ENCODE measurements around the gene APOBEC3G. TPM values are rescaled to one million over a fixed set of nuclear protein-coding genes. Genes with fewer than 3 reads are reported as not detected.

The APOBEC3G gene
- total RNA-seq, 4 donors from 2014 or later: 4.1 to 7.9 (median 5.5) TPM

DNA sequence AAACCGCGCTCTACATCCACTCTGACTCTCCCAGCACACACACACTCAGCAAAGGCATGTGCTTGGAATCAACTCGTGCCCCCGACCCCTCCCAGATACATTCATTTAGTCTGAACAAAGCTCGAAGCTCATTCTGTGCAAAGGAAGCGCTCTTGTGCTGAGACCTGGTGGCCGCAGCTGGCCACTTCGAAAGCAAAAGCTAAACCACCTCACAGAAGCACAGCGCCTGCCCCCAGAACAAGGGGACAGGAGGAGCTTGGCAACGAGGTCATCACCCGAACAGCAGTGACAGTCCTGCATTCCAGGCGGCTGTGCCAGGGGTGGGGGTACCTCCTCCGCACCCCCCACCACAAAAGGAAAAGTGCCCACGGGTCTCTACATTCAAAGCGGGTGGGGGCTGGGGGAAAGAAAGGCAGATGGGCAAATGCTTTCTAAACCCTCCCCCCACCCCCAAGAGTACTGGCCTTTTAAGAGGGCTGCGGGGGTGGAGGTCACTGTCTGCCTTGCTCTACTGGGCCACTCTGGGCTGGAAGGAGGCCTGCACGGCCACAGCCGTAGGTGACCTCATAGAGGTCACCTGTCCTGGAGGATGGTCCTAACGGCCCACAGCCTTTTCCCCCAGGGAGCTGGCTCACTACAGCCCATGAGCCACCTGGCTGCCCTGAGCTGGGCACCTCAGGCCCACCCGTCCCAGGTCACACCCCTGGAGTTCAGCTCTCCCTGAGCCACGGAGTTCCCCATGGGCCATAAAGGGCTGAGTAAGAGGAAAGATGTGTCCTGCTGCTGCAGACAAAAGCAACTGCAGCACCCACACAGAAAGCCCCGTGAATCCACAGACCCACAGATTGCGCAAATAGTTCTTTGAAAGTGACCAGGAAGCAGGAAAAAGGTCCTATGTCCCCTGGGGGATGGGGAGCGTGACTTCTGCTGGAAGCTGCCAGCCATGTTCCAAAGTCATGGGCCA lies 54.1 kb downstream of the APOBEC3G start:
- intact Hi-C loops (cut with DNase I): no loop called here
- no peaks in the 10 kb centered on the region for H3K9me3 ChIP-seq
- no peak for DNase-seq (ENCODE audit: extremely low spot score)
- peak overlapping the region in 3 of 4 donors; percentile 38 to 44 (median 40) for H3K27ac ChIP-seq (replicated peaks in 1 of 4)
- peaks cover 16 to 52% (median 40%) of the 10 kb centered on the region in 4 donors for H3K4me1 ChIP-seq
- peaks cover 21 to 58% (median 28%) of the 10 kb centered on the region in 4 donors for H3K36me3 ChIP-seq
- WGBS: 51% methylated on average over 16 of the region's 24 CpGs
- H3K4me3 ChIP-seq: no peak overlapping the region
- no peaks in the 10 kb centered on the region for H3K27me3 ChIP-seq
- TF ChIP-seq, protein P1, sequence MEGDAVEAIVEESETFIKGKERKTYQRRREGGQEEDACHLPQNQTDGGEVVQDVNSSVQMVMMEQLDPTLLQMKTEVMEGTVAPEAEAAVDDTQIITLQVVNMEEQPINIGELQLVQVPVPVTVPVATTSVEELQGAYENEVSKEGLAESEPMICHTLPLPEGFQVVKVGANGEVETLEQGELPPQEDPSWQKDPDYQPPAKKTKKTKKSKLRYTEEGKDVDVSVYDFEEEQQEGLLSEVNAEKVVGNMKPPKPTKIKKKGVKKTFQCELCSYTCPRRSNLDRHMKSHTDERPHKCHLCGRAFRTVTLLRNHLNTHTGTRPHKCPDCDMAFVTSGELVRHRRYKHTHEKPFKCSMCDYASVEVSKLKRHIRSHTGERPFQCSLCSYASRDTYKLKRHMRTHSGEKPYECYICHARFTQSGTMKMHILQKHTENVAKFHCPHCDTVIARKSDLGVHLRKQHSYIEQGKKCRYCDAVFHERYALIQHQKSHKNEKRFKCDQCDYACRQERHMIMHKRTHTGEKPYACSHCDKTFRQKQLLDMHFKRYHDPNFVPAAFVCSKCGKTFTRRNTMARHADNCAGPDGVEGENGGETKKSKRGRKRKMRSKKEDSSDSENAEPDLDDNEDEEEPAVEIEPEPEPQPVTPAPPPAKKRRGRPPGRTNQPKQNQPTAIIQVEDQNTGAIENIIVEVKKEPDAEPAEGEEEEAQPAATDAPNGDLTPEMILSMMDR (IDR thresholded peaks at IDR 0.05): no peak
- TF ChIP-seq POLR2A (IDR thresholded peaks at IDR 0.05; ENCODE audit: low read depth): no peak
- TF ChIP-seq POLR2AphosphoS5 (IDR thresholded peaks at IDR 0.05): no peak
- TF ChIP-seq EP300 (IDR thresholded peaks at IDR 0.05): no peak

DNA sequence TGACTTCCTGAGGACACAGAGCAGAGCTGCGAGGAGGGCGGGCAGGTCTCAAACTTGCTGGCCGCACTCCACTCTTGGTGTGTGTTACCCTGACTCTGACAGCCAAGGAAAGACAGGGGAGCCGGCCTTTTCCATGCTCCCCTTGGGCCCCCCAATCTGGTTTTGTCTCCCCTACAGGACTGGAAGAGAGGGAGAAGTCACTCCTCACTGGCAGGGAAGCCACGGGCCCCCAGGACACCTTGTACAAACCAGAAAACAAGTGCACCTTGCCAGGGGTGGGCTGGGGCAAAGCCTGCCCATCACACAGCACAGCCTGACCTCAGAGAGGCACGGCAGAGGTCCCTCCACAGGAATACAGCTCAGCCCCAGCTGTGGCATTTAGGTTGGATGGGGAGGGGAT lies 55.2 kb downstream of the APOBEC3G start:
- H3K9me3 ChIP-seq: no peaks in the 10 kb centered on the region
- DNase-seq (ENCODE audit: extremely low spot score): no peak
- H3K4me1 ChIP-seq: peaks cover 16 to 52% (median 40%) of the 10 kb centered on the region in 4 donors
- no peaks in the 10 kb centered on the region for H3K27me3 ChIP-seq
- intact Hi-C loops (cut with DNase I): no loop called here
- peaks cover 21 to 68% (median 28%) of the 10 kb centered on the region in 4 donors for H3K36me3 ChIP-seq
- H3K27ac ChIP-seq (replicated peaks in 1 of 4): no peak overlapping the region
- no peak overlapping the region for H3K4me3 ChIP-seq
- 81% methylated on average over 5 of the region's 6 CpGs for WGBS
- TF ChIP-seq, protein P1 (IDR thresholded peaks at IDR 0.05): no peak
- TF ChIP-seq EP300 (IDR thresholded peaks at IDR 0.05) (no peak), POLR2A (IDR thresholded peaks at IDR 0.05; ENCODE audit: low read depth) (no peak), POLR2AphosphoS5 (IDR thresholded peaks at IDR 0.05) (no peak)

DNA sequence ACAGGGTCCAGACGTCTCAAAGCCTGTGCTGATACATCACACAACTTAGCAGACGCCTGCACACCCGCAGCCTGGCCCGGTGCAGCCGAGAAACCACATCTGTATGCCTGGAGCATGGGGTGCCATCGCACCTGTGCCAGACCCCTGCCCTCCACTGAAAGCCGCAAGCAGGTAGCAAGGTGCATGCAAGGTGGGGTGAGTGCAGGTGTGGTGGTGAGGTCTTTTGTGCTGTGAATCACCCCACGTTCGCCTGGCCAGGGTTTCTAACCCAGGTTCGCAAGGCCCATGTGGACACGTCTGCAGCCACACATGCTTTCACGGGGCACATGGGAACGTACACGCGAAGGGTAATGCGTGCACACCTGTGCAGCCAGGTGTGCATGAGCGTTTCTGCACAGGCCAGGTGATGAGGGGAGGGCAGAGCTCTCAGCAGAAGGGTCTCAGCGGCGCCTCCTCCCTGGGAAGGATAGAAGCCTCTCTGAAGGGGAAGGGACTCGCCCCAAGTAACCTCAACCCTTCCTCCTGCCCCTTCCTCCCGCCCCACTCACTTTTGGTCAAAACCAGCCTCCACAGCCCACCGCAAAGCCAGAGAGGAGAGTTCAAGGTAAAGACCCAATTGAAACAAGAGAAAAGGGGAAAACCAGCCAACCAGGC lies 55.9 kb downstream of the APOBEC3G start:
- H3K36me3 ChIP-seq: peaks cover 21 to 75% (median 29%) of the 10 kb centered on the region in 4 donors
- peaks cover 16 to 52% (median 40%) of the 10 kb centered on the region in 4 donors for H3K4me1 ChIP-seq
- WGBS: 87% methylated on average over 17 of the region's 22 CpGs
- intact Hi-C loops (cut with DNase I): no loop called here
- H3K27ac ChIP-seq (replicated peaks in 1 of 4): no peak overlapping the region
- H3K27me3 ChIP-seq: no peaks in the 10 kb centered on the region
- H3K9me3 ChIP-seq: no peaks in the 10 kb centered on the region
- DNase-seq (ENCODE audit: extremely low spot score): no peak
- H3K4me3 ChIP-seq: no peak overlapping the region
- TF ChIP-seq POLR2A (IDR thresholded peaks at IDR 0.05; ENCODE audit: low read depth): no peak
- no peak for TF ChIP-seq POLR2AphosphoS5 (IDR thresholded peaks at IDR 0.05)
- TF ChIP-seq EP300 (IDR thresholded peaks at IDR 0.05): no peak
- TF ChIP-seq, protein P1 (IDR thresholded peaks at IDR 0.05): no peak

DNA sequence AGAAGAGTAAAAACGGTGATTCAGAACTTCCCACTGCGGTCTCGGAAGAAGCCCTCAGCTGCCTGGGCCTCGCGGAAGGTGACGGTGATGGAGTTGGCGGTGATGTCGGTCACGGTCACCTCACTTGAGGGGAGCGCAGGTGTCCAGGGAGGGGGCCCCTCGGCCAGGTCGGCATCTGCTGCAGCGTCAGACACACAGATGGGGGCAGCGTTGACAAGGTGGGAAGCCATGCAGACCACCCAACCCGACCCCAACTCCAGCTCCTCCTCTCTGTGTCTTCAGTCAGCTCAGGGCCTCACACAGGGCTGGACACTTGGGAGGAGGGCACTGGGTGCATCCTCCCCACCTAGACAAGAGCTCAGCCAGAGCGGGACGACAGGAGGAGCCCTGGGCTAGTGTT lies 56.8 kb downstream of the APOBEC3G start:
- DNase-seq (ENCODE audit: extremely low spot score): no peak
- Histone ChIP-seq H3K4me1 (peaks cover 16 to 52% (median 40%) of the 10 kb centered on the region in 4 donors), H3K36me3 (peaks cover 26 to 77% (median 37%) of the 10 kb centered on the region in 4 donors), H3K27me3 (no peaks in the 10 kb centered on the region), H3K9me3 (no peaks in the 10 kb centered on the region), H3K4me3 (no peak overlapping the region), H3K27ac (replicated peaks in 1 of 4) (no peak overlapping the region)
- TF ChIP-seq, protein P1 (IDR thresholded peaks at IDR 0.05): no peak
- no peak for TF ChIP-seq EP300 (IDR thresholded peaks at IDR 0.05)
- TF ChIP-seq POLR2AphosphoS5 (IDR thresholded peaks at IDR 0.05): no peak
- no peak for TF ChIP-seq POLR2A (IDR thresholded peaks at IDR 0.05; ENCODE audit: low read depth)
- intact Hi-C loops (cut with DNase I): no loop called here
- 88% methylated on average over 17 of the region's 17 CpGs for WGBS

Data from esophagus muscularis mucosa (tissue), 4 donors.